Measurements from ENCODE around the gene NKPD1.
A peak's percentile ranks its signal among the peaks of the same experiment; 100 is the strongest.

Gene NKPD1

DNA sequence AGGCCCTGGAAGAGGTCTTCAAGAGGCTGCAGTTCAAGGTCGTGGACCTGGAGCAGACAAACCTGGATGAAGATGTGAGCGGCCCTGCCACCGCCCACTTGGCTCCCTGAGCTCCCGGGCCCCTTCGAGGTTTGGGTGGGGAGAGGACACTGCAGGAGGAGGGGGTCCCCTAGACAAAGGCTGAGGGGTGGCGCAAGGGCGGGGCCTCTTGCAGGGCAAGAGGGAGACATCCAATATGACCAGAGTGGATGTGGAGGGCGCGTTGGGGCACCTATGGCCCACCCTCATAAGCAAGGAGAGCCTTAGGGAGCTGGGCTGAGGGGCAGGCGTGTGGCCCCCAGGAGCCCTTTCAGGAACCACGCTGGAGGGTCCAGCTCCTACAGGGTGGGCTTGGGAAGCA, 20.2 kb downstream of the NKPD1 start:
- H3K9me3 ChIP-seq (ENCODE audit: control insufficient read depth, low read length), result no peaks in the 10 kb centered on the region
- no peaks in the 10 kb centered on the region for H3K27me3 ChIP-seq (ENCODE audit: control insufficient read depth in 1 of 2, insufficient read depth in 1 of 2, low read length in 2 of 2)
- no peak overlapping the region for H3K4me2 ChIP-seq (ENCODE audit: low read length, poor library complexity, severe bottlenecking)
- no peak for DNase-seq
- H2BK15ac ChIP-seq (ENCODE audit: low read depth, poor library complexity, severe bottlenecking), result no peak overlapping the region
- peaks cover 10% of the 10 kb centered on the region for H3K4me1 ChIP-seq (ENCODE audit: control insufficient read depth, insufficient read depth, low read depth, low read length)
- H3K23ac ChIP-seq (ENCODE audit: low read length in 2 of 2), result no peak overlapping the region
- H2BK12ac ChIP-seq (ENCODE audit: low read length in 2 of 2), result no peak overlapping the region
- no peak overlapping the region for H2AFZ ChIP-seq (ENCODE audit: low read depth, low read length)
- no peak overlapping the region for H2BK5ac ChIP-seq (ENCODE audit: low read depth, low read length, poor library complexity, severe bottlenecking)
- no peak overlapping the region for H2BK120ac ChIP-seq (ENCODE audit: low read depth, low read length)
- H3K18ac ChIP-seq (ENCODE audit: low read depth in 1 of 2, low read length in 2 of 2), result no peak overlapping the region
- H3K9ac ChIP-seq (ENCODE audit: low read length), result no peak overlapping the region
- no peak overlapping the region for H3K27ac ChIP-seq (ENCODE audit: low read length, poor library complexity, severe bottlenecking)
- H2AK5ac ChIP-seq (ENCODE audit: low read length, severe bottlenecking), result no peak overlapping the region
- 98% methylated on average over 11 of the region's 11 CpGs for WGBS
- H3K36me3 ChIP-seq (ENCODE audit: control insufficient read depth in 1 of 2, insufficient read depth in 2 of 2, low read depth in 1 of 2, low read length in 2 of 2), result peaks cover 32 to 59% of the 10 kb centered on the region in 2 experiments
- peaks cover 53% of the 10 kb centered on the region for H3K79me1 ChIP-seq (replicated peaks; ENCODE audit: low read length, poor library complexity, severe bottlenecking)
- H3K4me3 ChIP-seq (ENCODE audit: insufficient read depth in 1 of 2, low read depth in 1 of 2, low read length in 2 of 2), result no peak overlapping the region
- no peak overlapping the region for H3K4ac ChIP-seq (ENCODE audit: low read depth in 1 of 2, low read length in 2 of 2)
- H4K91ac ChIP-seq (ENCODE audit: low read length), result no peak overlapping the region
- no peak overlapping the region for H4K8ac ChIP-seq (ENCODE audit: low read length)
- no peak overlapping the region for H3K14ac ChIP-seq (ENCODE audit: low read length in 2 of 2)

DNA sequence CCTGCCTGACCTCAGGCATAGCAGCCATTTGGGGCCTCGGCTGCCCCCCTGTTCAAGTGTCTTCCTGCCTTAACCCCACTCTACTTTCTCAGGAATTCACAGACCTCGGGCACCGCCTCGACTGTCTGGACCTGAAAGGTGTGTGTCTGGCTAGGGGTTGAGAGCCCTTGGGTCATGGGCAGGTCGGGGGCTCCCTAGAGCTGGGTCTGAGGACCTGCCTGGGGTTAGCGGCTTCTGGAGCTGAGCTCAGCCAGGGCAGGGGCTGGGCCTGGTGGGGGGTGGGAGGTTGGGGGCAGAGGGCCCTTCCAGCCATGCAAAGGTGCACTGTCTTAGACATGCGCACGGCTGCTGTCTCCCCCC, 20.7 kb downstream of the NKPD1 start:
- no peak overlapping the region for H2BK120ac ChIP-seq (ENCODE audit: low read depth, low read length)
- no peak overlapping the region for H2AK5ac ChIP-seq (ENCODE audit: low read length, severe bottlenecking)
- no peaks in the 10 kb centered on the region for H3K27me3 ChIP-seq (ENCODE audit: control insufficient read depth in 1 of 2, insufficient read depth in 1 of 2, low read length in 2 of 2)
- H3K4ac ChIP-seq (ENCODE audit: low read depth in 1 of 2, low read length in 2 of 2), result no peak overlapping the region
- H3K18ac ChIP-seq (ENCODE audit: low read depth in 1 of 2, low read length in 2 of 2), result no peak overlapping the region
- H3K23ac ChIP-seq (ENCODE audit: low read length in 2 of 2), result no peak overlapping the region
- H2BK12ac ChIP-seq (ENCODE audit: low read length in 2 of 2), result no peak overlapping the region
- no peak overlapping the region for H3K9ac ChIP-seq (ENCODE audit: low read length)
- no peak overlapping the region for H2BK5ac ChIP-seq (ENCODE audit: low read depth, low read length, poor library complexity, severe bottlenecking)
- no peak overlapping the region for H4K8ac ChIP-seq (ENCODE audit: low read length)
- H3K9me3 ChIP-seq (ENCODE audit: control insufficient read depth, low read length), result no peaks in the 10 kb centered on the region
- no peak overlapping the region for H2BK15ac ChIP-seq (ENCODE audit: low read depth, poor library complexity, severe bottlenecking)
- no peak overlapping the region for H3K27ac ChIP-seq (ENCODE audit: low read length, poor library complexity, severe bottlenecking)
- H2AFZ ChIP-seq (ENCODE audit: low read depth, low read length), result no peak overlapping the region
- H3K4me2 ChIP-seq (ENCODE audit: low read length, poor library complexity, severe bottlenecking), result no peak overlapping the region
- no peak overlapping the region for H3K14ac ChIP-seq (ENCODE audit: low read length in 2 of 2)
- no peak overlapping the region for H4K91ac ChIP-seq (ENCODE audit: low read length)
- H3K4me1 ChIP-seq (ENCODE audit: control insufficient read depth, insufficient read depth, low read depth, low read length), result peaks cover 10% of the 10 kb centered on the region
- peaks cover 29 to 58% of the 10 kb centered on the region in 2 experiments for H3K36me3 ChIP-seq (ENCODE audit: control insufficient read depth in 1 of 2, insufficient read depth in 2 of 2, low read depth in 1 of 2, low read length in 2 of 2)
- H3K4me3 ChIP-seq (ENCODE audit: insufficient read depth in 1 of 2, low read depth in 1 of 2, low read length in 2 of 2), result no peak overlapping the region
- DNase-seq, result no peak
- peaks cover 53% of the 10 kb centered on the region for H3K79me1 ChIP-seq (replicated peaks; ENCODE audit: low read length, poor library complexity, severe bottlenecking)
- WGBS, result 92% methylated on average over 8 of the region's 8 CpGs

DNA sequence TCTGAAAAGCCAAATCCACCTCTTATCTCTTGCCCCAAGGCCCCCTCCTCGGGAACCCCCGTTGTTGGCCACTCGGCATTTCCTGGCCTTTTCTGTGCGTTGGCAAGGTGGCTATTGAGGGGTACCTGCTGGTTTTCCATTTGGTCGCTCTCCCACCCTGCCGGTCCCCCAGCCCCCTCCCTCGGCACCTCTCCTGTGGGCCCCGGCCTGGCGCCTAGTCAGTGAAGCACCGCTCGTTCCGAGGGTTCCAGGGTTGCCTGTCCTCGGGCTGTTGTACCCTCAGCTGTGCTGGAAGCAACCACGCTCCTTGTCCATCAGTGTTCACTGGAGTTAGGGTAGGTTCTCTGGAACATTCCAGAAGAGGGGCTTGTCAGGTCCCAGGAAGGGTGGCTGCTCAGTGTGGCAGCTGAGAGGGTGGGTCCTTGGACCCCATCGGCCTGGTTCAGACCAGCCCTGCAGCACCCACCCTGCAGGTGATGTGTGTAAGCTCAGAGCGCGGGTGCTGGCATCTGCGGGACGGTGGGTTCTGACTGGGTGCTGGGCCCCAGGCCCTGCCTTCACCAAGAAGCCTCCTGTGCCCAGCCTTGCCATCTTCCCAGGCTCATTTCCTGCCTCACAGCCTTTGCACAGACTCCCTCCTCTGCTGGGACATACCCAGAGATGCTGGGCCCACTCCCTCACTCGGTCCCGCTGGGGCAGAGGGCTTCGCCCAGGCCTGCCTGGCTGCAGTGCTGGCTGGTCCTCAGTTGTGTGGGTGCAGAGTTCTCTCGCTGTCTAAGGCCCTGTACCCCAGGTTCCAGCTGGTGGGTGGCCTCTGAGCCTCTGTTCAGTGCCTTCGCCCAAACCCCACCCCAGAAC, 21.3 kb downstream of the NKPD1 start:
- no peak overlapping the region for H2BK120ac ChIP-seq (ENCODE audit: low read depth, low read length)
- H3K18ac ChIP-seq (ENCODE audit: low read depth in 1 of 2, low read length in 2 of 2), result no peak overlapping the region
- H2BK12ac ChIP-seq (ENCODE audit: low read length in 2 of 2), result no peak overlapping the region
- no peak overlapping the region for H2BK5ac ChIP-seq (ENCODE audit: low read depth, low read length, poor library complexity, severe bottlenecking)
- H3K9ac ChIP-seq (ENCODE audit: low read length), result no peak overlapping the region
- H3K27ac ChIP-seq (ENCODE audit: low read length, poor library complexity, severe bottlenecking), result no peak overlapping the region
- no peak overlapping the region for H2AFZ ChIP-seq (ENCODE audit: low read depth, low read length)
- DNase-seq, result no peak
- H3K4me2 ChIP-seq (ENCODE audit: low read length, poor library complexity, severe bottlenecking), result no peak overlapping the region
- no peak overlapping the region for H3K4ac ChIP-seq (ENCODE audit: low read depth in 1 of 2, low read length in 2 of 2)
- no peak overlapping the region for H3K4me3 ChIP-seq (ENCODE audit: insufficient read depth in 1 of 2, low read depth in 1 of 2, low read length in 2 of 2)
- WGBS, result 96% methylated on average over 24 of the region's 24 CpGs
- peaks cover 10% of the 10 kb centered on the region for H3K4me1 ChIP-seq (ENCODE audit: control insufficient read depth, insufficient read depth, low read depth, low read length)
- H3K23ac ChIP-seq (ENCODE audit: low read length in 2 of 2), result no peak overlapping the region
- H4K91ac ChIP-seq (ENCODE audit: low read length), result no peak overlapping the region
- peak overlapping the region; percentile 39 for H4K8ac ChIP-seq (ENCODE audit: low read length)
- no peak overlapping the region for H2AK5ac ChIP-seq (ENCODE audit: low read length, severe bottlenecking)
- H2BK15ac ChIP-seq (ENCODE audit: low read depth, poor library complexity, severe bottlenecking), result no peak overlapping the region
- peaks cover 25 to 58% of the 10 kb centered on the region in 2 experiments for H3K36me3 ChIP-seq (ENCODE audit: control insufficient read depth in 1 of 2, insufficient read depth in 2 of 2, low read depth in 1 of 2, low read length in 2 of 2)
- no peak overlapping the region for H3K14ac ChIP-seq (ENCODE audit: low read length in 2 of 2)
- peaks cover 56% of the 10 kb centered on the region for H3K79me1 ChIP-seq (replicated peaks; ENCODE audit: low read length, poor library complexity, severe bottlenecking)
- no peaks in the 10 kb centered on the region for H3K27me3 ChIP-seq (ENCODE audit: control insufficient read depth in 1 of 2, insufficient read depth in 1 of 2, low read length in 2 of 2)
- H3K9me3 ChIP-seq (ENCODE audit: control insufficient read depth, low read length), result no peaks in the 10 kb centered on the region

DNA sequence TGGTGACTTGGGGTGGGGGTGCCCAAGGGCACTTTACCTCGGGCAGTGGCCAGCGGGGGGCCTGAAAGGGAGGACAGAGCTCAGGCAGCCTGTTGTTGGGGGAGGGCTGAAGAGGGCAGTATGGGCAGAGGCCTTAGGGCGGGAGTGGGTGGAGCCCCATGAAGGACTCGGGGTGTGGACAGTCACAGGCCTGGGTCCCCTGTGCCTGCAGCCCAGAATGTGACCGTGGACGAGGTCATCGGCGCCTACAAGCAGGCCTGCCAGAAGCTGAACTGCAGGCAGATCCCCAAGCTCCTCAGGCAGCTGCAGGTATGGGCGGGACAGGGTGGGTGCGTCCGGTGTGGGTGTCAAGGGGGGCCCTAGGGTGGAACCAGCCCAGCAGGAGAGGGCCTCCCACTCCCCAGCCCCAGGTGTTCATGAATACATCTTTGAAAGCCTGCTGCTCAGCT, 22.5 kb downstream of the NKPD1 start:
- Histone ChIP-seq H3K4me1 (ENCODE audit: control insufficient read depth, insufficient read depth, low read depth, low read length) (peaks cover 10% of the 10 kb centered on the region), H3K14ac (ENCODE audit: low read length in 2 of 2) (no peak overlapping the region), H2AK5ac (ENCODE audit: low read length, severe bottlenecking) (no peak overlapping the region), H3K27me3 (ENCODE audit: control insufficient read depth in 1 of 2, insufficient read depth in 1 of 2, low read length in 2 of 2) (no peaks in the 10 kb centered on the region), H3K23ac (ENCODE audit: low read length in 2 of 2) (no peak overlapping the region), H2BK5ac (ENCODE audit: low read depth, low read length, poor library complexity, severe bottlenecking) (no peak overlapping the region), H2BK15ac (ENCODE audit: low read depth, poor library complexity, severe bottlenecking) (no peak overlapping the region), H3K79me1 (replicated peaks; ENCODE audit: low read length, poor library complexity, severe bottlenecking) (peaks cover 63% of the 10 kb centered on the region), H2AFZ (ENCODE audit: low read depth, low read length) (no peak overlapping the region), H3K9ac (ENCODE audit: low read length) (no peak overlapping the region), H3K4me2 (ENCODE audit: low read length, poor library complexity, severe bottlenecking) (no peak overlapping the region), H3K4me3 (ENCODE audit: insufficient read depth in 1 of 2, low read depth in 1 of 2, low read length in 2 of 2) (no peak overlapping the region), H3K27ac (ENCODE audit: low read length, poor library complexity, severe bottlenecking) (no peak overlapping the region), H3K36me3 (ENCODE audit: control insufficient read depth in 1 of 2, insufficient read depth in 2 of 2, low read depth in 1 of 2, low read length in 2 of 2) (peaks cover 22 to 55% of the 10 kb centered on the region in 2 experiments), H3K18ac (ENCODE audit: low read depth in 1 of 2, low read length in 2 of 2) (no peak overlapping the region), H2BK120ac (ENCODE audit: low read depth, low read length) (no peak overlapping the region), H3K4ac (ENCODE audit: low read depth in 1 of 2, low read length in 2 of 2) (no peak overlapping the region), H2BK12ac (ENCODE audit: low read length in 2 of 2) (no peak overlapping the region), H4K91ac (ENCODE audit: low read length) (no peak overlapping the region), H4K8ac (ENCODE audit: low read length) (no peak overlapping the region), H3K9me3 (ENCODE audit: control insufficient read depth, low read length) (no peaks in the 10 kb centered on the region)
- DNase-seq, result no peak
- 93% methylated on average over 10 of the region's 11 CpGs for WGBS
